Measurements from ENCODE around the gene SLC34A1. TPM values are rescaled to one million over a fixed set of nuclear protein-coding genes. Genes with fewer than 3 reads are reported as not detected.

SLC34A1 gene
- total RNA-seq, 1 experiment from 2014 or later = not detected

- intact Hi-C loops (cut with micrococcal nuclease; ENCODE audit: unreplicated experiment) = no loop called here
- POLR2A ChIA-PET (ENCODE audit: low non-redundant PET) = no interaction called here
- no peaks in the 10 kb centered on the region for H3K36me3 ChIP-seq (ENCODE audit: insufficient read depth, low read length, poor library complexity, severe bottlenecking)
- H3K9me3 ChIP-seq (ENCODE audit: low read depth, low read length, poor library complexity, severe bottlenecking) = no peaks in the 10 kb centered on the region
- TF ChIP-seq, protein P1, sequence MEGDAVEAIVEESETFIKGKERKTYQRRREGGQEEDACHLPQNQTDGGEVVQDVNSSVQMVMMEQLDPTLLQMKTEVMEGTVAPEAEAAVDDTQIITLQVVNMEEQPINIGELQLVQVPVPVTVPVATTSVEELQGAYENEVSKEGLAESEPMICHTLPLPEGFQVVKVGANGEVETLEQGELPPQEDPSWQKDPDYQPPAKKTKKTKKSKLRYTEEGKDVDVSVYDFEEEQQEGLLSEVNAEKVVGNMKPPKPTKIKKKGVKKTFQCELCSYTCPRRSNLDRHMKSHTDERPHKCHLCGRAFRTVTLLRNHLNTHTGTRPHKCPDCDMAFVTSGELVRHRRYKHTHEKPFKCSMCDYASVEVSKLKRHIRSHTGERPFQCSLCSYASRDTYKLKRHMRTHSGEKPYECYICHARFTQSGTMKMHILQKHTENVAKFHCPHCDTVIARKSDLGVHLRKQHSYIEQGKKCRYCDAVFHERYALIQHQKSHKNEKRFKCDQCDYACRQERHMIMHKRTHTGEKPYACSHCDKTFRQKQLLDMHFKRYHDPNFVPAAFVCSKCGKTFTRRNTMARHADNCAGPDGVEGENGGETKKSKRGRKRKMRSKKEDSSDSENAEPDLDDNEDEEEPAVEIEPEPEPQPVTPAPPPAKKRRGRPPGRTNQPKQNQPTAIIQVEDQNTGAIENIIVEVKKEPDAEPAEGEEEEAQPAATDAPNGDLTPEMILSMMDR (conservative IDR thresholded peaks at IDR 0.05; ENCODE audit: low read depth, low read length) = no peak
- no peak for TF ChIP-seq EZH2 (IDR thresholded peaks at IDR 0.05; ENCODE audit: borderline replicate concordance, low read depth, low read length, poor library complexity, severe bottlenecking)
- DNase-seq (ENCODE audit: low spot score) = no peak
- no peak overlapping the region for H3K4me3 ChIP-seq (ENCODE audit: low read depth, low read length, poor library complexity, severe bottlenecking)
- H3K4me1 ChIP-seq (ENCODE audit: insufficient read depth, low read length, poor library complexity, severe bottlenecking) = peaks cover 1% of the 10 kb centered on the region
- H3K27ac ChIP-seq (ENCODE audit: low read depth, low read length, poor library complexity, severe bottlenecking) = no peak overlapping the region
- CTCF ChIA-PET = no interaction called here
- BruUV-seq (replicated peaks) = no TSS peak
- H3K27me3 ChIP-seq (replicated peaks; ENCODE audit: insufficient read depth, low read depth, low read length, poor library complexity) = no peaks in the 10 kb centered on the region
Measured at GRCh38 chr5:177357146-177357458, 27.1 kb upstream of the SLC34A1 start.

GRCh38 chr5:177357459-177358351, 26.5 kb upstream of the SLC34A1 start, which contains the start of gene RGS14:
TSS of gene RGS14 (plus strand) at chr5:177357924. CDS start at chr5:177358025, 101 bp downstream.
- Histone ChIP-seq H3K36me3 (ENCODE audit: insufficient read depth, low read length, poor library complexity, severe bottlenecking) (no peaks in the 10 kb centered on the region), H3K27me3 (replicated peaks; ENCODE audit: insufficient read depth, low read depth, low read length, poor library complexity) (no peaks in the 10 kb centered on the region), H3K4me1 (ENCODE audit: insufficient read depth, low read length, poor library complexity, severe bottlenecking) (no peaks in the 10 kb centered on the region), H3K9me3 (ENCODE audit: low read depth, low read length, poor library complexity, severe bottlenecking) (no peaks in the 10 kb centered on the region), H3K27ac (ENCODE audit: low read depth, low read length, poor library complexity, severe bottlenecking) (no peak within 1 kb of the TSS), H3K4me3 (ENCODE audit: low read depth, low read length, poor library complexity, severe bottlenecking) (peak within 1 kb of the TSS; percentile 19)
- no TSS peak for BruUV-seq (replicated peaks)
- no peak for TF ChIP-seq EZH2 (IDR thresholded peaks at IDR 0.05; ENCODE audit: borderline replicate concordance, low read depth, low read length, poor library complexity, severe bottlenecking)
- TF ChIP-seq, protein P1 (conservative IDR thresholded peaks at IDR 0.05; ENCODE audit: low read depth, low read length) = no peak
- DNase-seq (ENCODE audit: low spot score) = peak; percentile 18
- CTCF ChIA-PET = no interaction called here
- intact Hi-C loops (cut with micrococcal nuclease; ENCODE audit: unreplicated experiment) = no loop called here
- POLR2A ChIA-PET (ENCODE audit: low non-redundant PET) = no interaction called here

- Histone ChIP-seq H3K4me3 (ENCODE audit: low read depth, low read length, poor library complexity, severe bottlenecking) (no peak overlapping the region), H3K9me3 (ENCODE audit: low read depth, low read length, poor library complexity, severe bottlenecking) (no peaks in the 10 kb centered on the region), H3K4me1 (ENCODE audit: insufficient read depth, low read length, poor library complexity, severe bottlenecking) (peaks cover 3% of the 10 kb centered on the region), H3K36me3 (ENCODE audit: insufficient read depth, low read length, poor library complexity, severe bottlenecking) (no peaks in the 10 kb centered on the region), H3K27ac (ENCODE audit: low read depth, low read length, poor library complexity, severe bottlenecking) (no peak overlapping the region), H3K27me3 (replicated peaks; ENCODE audit: insufficient read depth, low read depth, low read length, poor library complexity) (no peaks in the 10 kb centered on the region)
- ChIA-PET CTCF (no interaction called here), POLR2A (ENCODE audit: low non-redundant PET) (interaction anchor here (0.7 kb wide), 1 partner anchor 86 kb away, joined by 4 read pairs; no protein-coding TSS in a partner anchor)
- TF ChIP-seq, protein P1 (conservative IDR thresholded peaks at IDR 0.05; ENCODE audit: low read depth, low read length) = no peak
- no peak for TF ChIP-seq EZH2 (IDR thresholded peaks at IDR 0.05; ENCODE audit: borderline replicate concordance, low read depth, low read length, poor library complexity, severe bottlenecking)
- intact Hi-C loops (cut with micrococcal nuclease; ENCODE audit: unreplicated experiment) = no loop called here
- no peak for DNase-seq (ENCODE audit: low spot score)
- BruUV-seq (replicated peaks) = no TSS peak
Measured at GRCh38 chr5:177358370-177358819, 25.8 kb upstream of the SLC34A1 start.

Data from A673 (cell line).